Peyer's patch (tissue), 4 donors: ENCODE results near the gene CRTAC1. TPM values are rescaled to one million over a fixed set of nuclear protein-coding genes. Genes with fewer than 3 reads are reported as not detected.

Experiments
- DNase-seq, 3 donors: peaks; one replicate each; pipeline ENCODE4 v3.0.0-alpha.2; 2017 to 2019
- H3K27ac ChIP-seq, 4 donors: fragments of 200-600 bp; sonication (generic); one replicate each; pipeline ENCODE4 v1.5.1; 2016 to 2019
- H3K27me3 ChIP-seq, 2 donors: fragments of 200-600 bp; sonication (generic); one replicate each; pipeline ENCODE4 v1.5.1; 2019
- H3K36me3 ChIP-seq, 3 donors: fragments of 200-600 bp; sonication (generic); one replicate each; pipeline ENCODE4 v1.5.1; 2016 to 2019
- H3K4me1 ChIP-seq, 4 donors: fragments of 200-600 bp; sonication (generic); one replicate each; pipeline ENCODE4 v1.5.1; 2016 to 2019
- H3K4me3 ChIP-seq, 4 donors: fragments of 200-600 bp; sonication (generic); 1 replicate in 3 of 4; 2 replicates in 1 of 4; pipeline ENCODE4 v1.5.1; 2016 to 2019; ENCODE audit warnings: mild to moderate bottlenecking in 1 of 4
- H3K9me3 ChIP-seq, 4 donors: fragments of 200-600 bp; sonication (generic); one replicate each; pipeline ENCODE4 v1.5.1; 2016 to 2019; ENCODE audit warnings: mild to moderate bottlenecking in 1 of 4
- POLR2A ChIP-seq, 2 donors: fragments of 450-650 bp; IDR thresholded peaks; one replicate each; pipeline ENCODE4 v1.5.1; 2017; ENCODE audit warnings: antibody characterized with exemption in 2 of 2, mild to moderate bottlenecking in 2 of 2, moderate library complexity in 2 of 2
- total RNA-seq, 4 donors: library from RNA; depleted of rRNA; stranded (reverse); fragments of >200 nt; gene quantifications; one replicate each; pipeline ENCODE4 v1.1.0, GENCODE V29; 2016
- TF ChIP-seq, protein P1 (sequence below), 6 experiments: fragments of 450-650 bp in 4 of 6; fragments of 200-600 bp in 2 of 6; sonication (generic) in 1 of 6; IDR thresholded peaks; one replicate each; pipeline ENCODE4 v1.5.1; 2017 to 2019; ENCODE audit warnings: antibody characterized with exemption in 6 of 6, mild to moderate bottlenecking in 3 of 6, moderate library complexity in 1 of 6

The CRTAC1 gene
- total RNA-seq, 4 donors from 2014 or later: 0.53 TPM; not detected in 3

DNA sequence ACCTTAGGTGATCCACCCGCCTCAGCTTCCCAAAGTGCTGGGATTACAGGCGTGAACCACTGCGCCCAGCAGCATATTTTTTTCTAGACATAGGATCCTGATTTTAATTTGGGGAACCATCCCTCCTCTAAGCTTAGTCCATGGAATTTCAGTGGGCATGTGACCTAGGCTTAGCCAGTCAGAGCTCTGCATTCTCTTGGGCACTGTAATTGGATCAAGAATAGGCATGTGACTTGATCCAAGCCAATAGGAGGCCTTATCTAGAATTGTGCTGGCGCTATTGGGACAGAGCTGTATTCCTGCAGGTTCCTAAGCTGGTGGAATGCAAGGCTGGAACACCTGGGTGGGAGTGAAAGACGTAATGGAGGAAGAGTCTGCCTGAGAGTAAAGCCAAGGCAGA is 36.7 kb upstream of the CRTAC1 start:
- TF ChIP-seq, protein P1, sequence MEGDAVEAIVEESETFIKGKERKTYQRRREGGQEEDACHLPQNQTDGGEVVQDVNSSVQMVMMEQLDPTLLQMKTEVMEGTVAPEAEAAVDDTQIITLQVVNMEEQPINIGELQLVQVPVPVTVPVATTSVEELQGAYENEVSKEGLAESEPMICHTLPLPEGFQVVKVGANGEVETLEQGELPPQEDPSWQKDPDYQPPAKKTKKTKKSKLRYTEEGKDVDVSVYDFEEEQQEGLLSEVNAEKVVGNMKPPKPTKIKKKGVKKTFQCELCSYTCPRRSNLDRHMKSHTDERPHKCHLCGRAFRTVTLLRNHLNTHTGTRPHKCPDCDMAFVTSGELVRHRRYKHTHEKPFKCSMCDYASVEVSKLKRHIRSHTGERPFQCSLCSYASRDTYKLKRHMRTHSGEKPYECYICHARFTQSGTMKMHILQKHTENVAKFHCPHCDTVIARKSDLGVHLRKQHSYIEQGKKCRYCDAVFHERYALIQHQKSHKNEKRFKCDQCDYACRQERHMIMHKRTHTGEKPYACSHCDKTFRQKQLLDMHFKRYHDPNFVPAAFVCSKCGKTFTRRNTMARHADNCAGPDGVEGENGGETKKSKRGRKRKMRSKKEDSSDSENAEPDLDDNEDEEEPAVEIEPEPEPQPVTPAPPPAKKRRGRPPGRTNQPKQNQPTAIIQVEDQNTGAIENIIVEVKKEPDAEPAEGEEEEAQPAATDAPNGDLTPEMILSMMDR (IDR thresholded peaks at IDR 0.05): no peak
- no peak for TF ChIP-seq POLR2A (IDR thresholded peaks at IDR 0.05)
- Histone ChIP-seq H3K4me1 (no peaks in the 10 kb centered on the region), H3K4me3 (no peak overlapping the region), H3K9me3 (no peaks in the 10 kb centered on the region), H3K27me3 (no peaks in the 10 kb centered on the region), H3K36me3 (no peaks in the 10 kb centered on the region), H3K27ac (no peak overlapping the region)
- DNase-seq: no peak

DNA sequence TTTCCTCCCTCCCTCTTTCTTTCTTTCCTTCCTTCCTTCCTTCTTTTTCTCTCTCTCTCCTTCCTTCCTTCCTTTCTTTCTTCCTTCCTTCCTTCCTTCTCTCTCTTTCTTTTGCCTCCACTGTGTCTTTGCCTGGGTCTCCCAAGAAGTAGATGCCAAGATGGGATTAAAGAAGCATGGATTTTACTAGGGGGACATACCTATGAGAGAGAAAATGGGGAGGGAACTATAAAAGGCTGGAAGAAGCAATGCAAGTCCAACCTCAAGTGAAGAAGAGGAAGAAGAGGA is 33.3 kb upstream of the CRTAC1 start:
- TF ChIP-seq, protein P1 (IDR thresholded peaks at IDR 0.05): no peak
- TF ChIP-seq POLR2A (IDR thresholded peaks at IDR 0.05): no peak
- H3K36me3 ChIP-seq: no peaks in the 10 kb centered on the region
- H3K4me1 ChIP-seq: no peaks in the 10 kb centered on the region
- H3K9me3 ChIP-seq: no peaks in the 10 kb centered on the region
- H3K27ac ChIP-seq: no peak overlapping the region
- H3K4me3 ChIP-seq: no peak overlapping the region
- H3K27me3 ChIP-seq: no peaks in the 10 kb centered on the region
- DNase-seq: no peak

DNA sequence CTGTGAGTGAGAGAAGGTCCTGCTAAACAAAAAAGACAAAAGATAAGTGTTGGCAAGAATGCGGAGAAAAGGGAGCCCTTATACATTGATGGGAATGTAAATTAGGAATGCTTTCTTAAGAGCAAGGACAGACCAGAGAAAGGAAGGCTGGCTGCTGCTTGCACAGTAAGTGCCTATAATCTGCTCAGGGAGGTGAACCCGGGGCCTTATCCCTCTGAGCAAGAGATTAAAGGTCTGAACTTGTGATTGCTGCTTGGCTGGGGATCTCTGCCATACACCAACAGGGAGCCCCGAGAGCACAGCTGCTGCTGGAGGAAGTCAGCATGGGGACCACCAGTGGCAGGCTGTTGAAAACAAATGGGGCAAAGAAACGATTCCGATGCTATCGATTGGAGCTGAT is 32.0 kb upstream of the CRTAC1 start:
- H3K27ac ChIP-seq: no peak overlapping the region
- TF ChIP-seq POLR2A (IDR thresholded peaks at IDR 0.05): no peak
- TF ChIP-seq, protein P1 (IDR thresholded peaks at IDR 0.05): no peak
- H3K27me3 ChIP-seq: no peaks in the 10 kb centered on the region

DNA sequence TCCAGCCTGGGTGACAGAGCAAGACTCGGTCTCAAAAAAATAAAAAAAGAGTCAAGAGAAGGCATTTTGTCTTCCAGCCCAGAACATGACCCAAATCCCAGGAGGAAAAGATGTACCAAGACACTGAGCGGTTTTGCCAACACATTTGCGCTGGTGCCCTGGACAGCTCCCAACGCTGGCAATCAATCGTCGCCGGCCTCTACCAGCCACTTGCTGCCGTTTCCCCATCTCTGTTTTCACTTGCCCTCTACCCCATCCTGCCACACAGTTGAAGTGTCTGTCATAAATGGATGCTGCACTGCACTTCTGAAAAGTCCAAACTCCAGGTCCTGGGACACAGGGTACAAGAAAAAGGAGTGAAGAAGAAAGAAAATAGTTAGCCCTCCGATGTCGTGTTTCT is 29.7 kb upstream of the CRTAC1 start:
- no peak for TF ChIP-seq POLR2A (IDR thresholded peaks at IDR 0.05)
- TF ChIP-seq, protein P1 (IDR thresholded peaks at IDR 0.05): no peak
- no peaks in the 10 kb centered on the region for H3K9me3 ChIP-seq
- H3K4me1 ChIP-seq: no peaks in the 10 kb centered on the region
- no peaks in the 10 kb centered on the region for H3K27me3 ChIP-seq
- no peak for DNase-seq
- no peak overlapping the region for H3K4me3 ChIP-seq
- H3K27ac ChIP-seq: no peak overlapping the region
- no peaks in the 10 kb centered on the region for H3K36me3 ChIP-seq

More for the DNA sequence above, 32.0 kb upstream of the CRTAC1 start:
- Histone ChIP-seq H3K36me3 (no peaks in the 10 kb centered on the region), H3K9me3 (no peaks in the 10 kb centered on the region), H3K4me1 (no peaks in the 10 kb centered on the region), H3K4me3 (no peak overlapping the region)
- DNase-seq: no peak

DNA sequence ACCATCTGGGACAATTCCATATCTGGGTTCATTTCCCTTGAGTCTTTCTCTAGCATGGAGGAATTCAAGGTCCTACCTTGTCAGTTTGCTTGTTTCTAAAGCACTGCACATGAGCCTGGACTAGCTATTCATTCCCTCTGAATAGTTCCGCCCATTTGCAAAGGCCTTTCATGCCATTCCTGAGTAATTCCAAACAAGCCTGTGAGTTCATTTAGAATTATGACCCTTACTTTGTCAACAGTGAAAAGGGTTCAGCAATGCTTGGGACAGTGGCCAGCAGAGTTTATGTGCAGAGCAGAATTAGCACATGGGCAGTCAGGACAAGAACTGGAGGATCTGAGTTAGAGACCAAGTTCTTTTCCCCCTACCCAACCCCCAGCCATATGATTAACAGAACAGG is 27.9 kb upstream of the CRTAC1 start:
- Histone ChIP-seq H3K4me3 (no peak overlapping the region), H3K4me1 (no peaks in the 10 kb centered on the region), H3K27me3 (no peaks in the 10 kb centered on the region), H3K9me3 (no peaks in the 10 kb centered on the region), H3K27ac (no peak overlapping the region), H3K36me3 (no peaks in the 10 kb centered on the region)
- DNase-seq: no peak
- no peak for TF ChIP-seq POLR2A (IDR thresholded peaks at IDR 0.05)
- TF ChIP-seq, protein P1 (IDR thresholded peaks at IDR 0.05): no peak

DNA sequence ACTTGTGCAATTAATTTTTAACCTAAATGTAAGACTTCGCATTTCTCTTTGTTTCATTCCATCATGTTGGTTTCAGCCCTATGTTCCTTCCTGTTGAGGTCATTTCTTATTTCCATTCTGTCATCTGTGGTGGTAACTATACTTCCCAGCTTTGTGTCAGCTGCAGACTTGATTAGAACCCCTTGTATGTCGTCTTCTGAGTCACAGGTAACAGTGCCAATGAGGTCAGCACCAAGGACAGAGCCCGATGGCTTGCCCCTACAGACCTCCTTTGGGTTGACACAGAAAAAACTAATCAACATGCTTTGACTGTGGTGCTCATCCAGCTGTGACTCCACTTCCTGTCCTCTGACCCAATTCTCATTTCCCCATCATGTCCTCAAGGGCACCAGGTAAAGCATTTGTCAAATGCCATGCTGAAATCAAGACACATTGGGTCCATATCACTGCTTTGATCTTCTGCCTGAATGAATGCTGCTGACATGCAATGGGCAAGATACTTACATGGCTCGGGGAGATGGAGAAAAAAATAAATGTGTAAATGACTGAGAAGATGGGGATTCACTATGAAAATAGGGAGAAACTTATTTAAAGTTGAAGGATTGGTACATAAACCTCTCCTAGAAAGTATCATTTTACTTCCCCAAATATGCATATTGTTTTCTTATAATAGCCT is 25.6 kb upstream of the CRTAC1 start:
- no peak for DNase-seq
- no peaks in the 10 kb centered on the region for H3K9me3 ChIP-seq
- no peak for TF ChIP-seq POLR2A (IDR thresholded peaks at IDR 0.05)
- TF ChIP-seq, protein P1 (IDR thresholded peaks at IDR 0.05): no peak
- H3K36me3 ChIP-seq: no peaks in the 10 kb centered on the region
- no peak overlapping the region for H3K27ac ChIP-seq
- no peaks in the 10 kb centered on the region for H3K4me1 ChIP-seq
- H3K4me3 ChIP-seq: no peak overlapping the region
- H3K27me3 ChIP-seq: no peaks in the 10 kb centered on the region
